ENCODE measurements around the gene EXOSC10.
"Not testable (repeated sequence)": the region's sequence is repeated elsewhere in the genome, so short reads cannot be mapped to it uniquely, and the experiment has no call there.

EXOSC10 gene

GRCh38 chr1:11130406-11130805 is 30.7 kb upstream of the EXOSC10 start:
- no peak for DNase-seq
- TF ChIP-seq GATA1 (IDR thresholded peaks at IDR 0.05; ENCODE audit: low read depth, low read length) (no peak), POLR2A (IDR thresholded peaks at IDR 0.05; ENCODE audit: low read length) (no peak)

GRCh38 chr1:11129649-11130390 is 30.2 kb upstream of the EXOSC10 start:
- no peak for TF ChIP-seq POLR2A (IDR thresholded peaks at IDR 0.05; ENCODE audit: low read length)
- DNase-seq, result no peak

GRCh38 chr1:11126569-11126968 is 26.9 kb upstream of the EXOSC10 start:
- TF ChIP-seq GATA1 (IDR thresholded peaks at IDR 0.05; ENCODE audit: low read depth, low read length) (no peak), POLR2A (IDR thresholded peaks at IDR 0.05; ENCODE audit: low read length) (no peak)
- DNase-seq, result no peak

GRCh38 chr1:11125931-11126330 is 26.3 kb upstream of the EXOSC10 start:
- TF ChIP-seq POLR2A (IDR thresholded peaks at IDR 0.05; ENCODE audit: low read length), result no peak
- no peak for TF ChIP-seq GATA1 (IDR thresholded peaks at IDR 0.05; ENCODE audit: low read depth, low read length)
- no peak for DNase-seq

- DNase-seq, result no peak
Measured at GRCh38 chr1:11124965-11125364, 25.3 kb upstream of the EXOSC10 start.

GRCh38 chr1:11116318-11116717 is 16.6 kb upstream of the EXOSC10 start:
- TF ChIP-seq GATA1 (IDR thresholded peaks at IDR 0.05; ENCODE audit: low read depth, low read length) (no peak), POLR2A (IDR thresholded peaks at IDR 0.05; ENCODE audit: low read length) (no peak)
- no peak for DNase-seq

More at GRCh38 chr1:11124965-11125364, 25.3 kb upstream of the EXOSC10 start:
- TF ChIP-seq POLR2A (IDR thresholded peaks at IDR 0.05; ENCODE audit: low read length), result no peak
- no peak for TF ChIP-seq GATA1 (IDR thresholded peaks at IDR 0.05; ENCODE audit: low read depth, low read length)

- no peak for DNase-seq
- no peak for TF ChIP-seq GATA1 (IDR thresholded peaks at IDR 0.05; ENCODE audit: low read depth, low read length)
- no peak for TF ChIP-seq POLR2A (IDR thresholded peaks at IDR 0.05; ENCODE audit: low read length)
Measured at GRCh38 chr1:11114966-11115365, 15.3 kb upstream of the EXOSC10 start.

GRCh38 chr1:11109047-11109760 is 9.5 kb upstream of the EXOSC10 start:
- TF ChIP-seq GATA1 (IDR thresholded peaks at IDR 0.05; ENCODE audit: low read depth, low read length), result no peak
- TF ChIP-seq POLR2A (IDR thresholded peaks at IDR 0.05; ENCODE audit: low read length), result no peak

GRCh38 chr1:11107599-11107998 is 7.9 kb upstream of the EXOSC10 start:
- no peak for DNase-seq
- TF ChIP-seq POLR2A (IDR thresholded peaks at IDR 0.05; ENCODE audit: low read length) (no peak), GATA1 (IDR thresholded peaks at IDR 0.05; ENCODE audit: low read depth, low read length) (no peak)

More at GRCh38 chr1:11109047-11109760, 9.5 kb upstream of the EXOSC10 start:
- DNase-seq, result no peak

- TF ChIP-seq GATA1 (IDR thresholded peaks at IDR 0.05; ENCODE audit: low read depth, low read length), result no peak
- TF ChIP-seq POLR2A (IDR thresholded peaks at IDR 0.05; ENCODE audit: low read length), result no peak
- DNase-seq, result no peak
Measured at GRCh38 chr1:11105586-11105985, 5.9 kb upstream of the EXOSC10 start.

- TF ChIP-seq POLR2A (IDR thresholded peaks at IDR 0.05; ENCODE audit: low read length) (no peak), GATA1 (IDR thresholded peaks at IDR 0.05; ENCODE audit: low read depth, low read length) (no peak)
- DNase-seq, result no peak
Measured at GRCh38 chr1:11101347-11101746, 1.7 kb upstream of the EXOSC10 start.

GRCh38 chr1:11100806-11101205 is 1.1 kb upstream of the EXOSC10 start:
- not testable (repeated sequence) for DNase-seq

GRCh38 chr1:11100149-11100493 is 452 bp upstream of the EXOSC10 start:
- TF ChIP-seq GATA1 (IDR thresholded peaks at IDR 0.05; ENCODE audit: low read depth, low read length) (no peak), POLR2A (IDR thresholded peaks at IDR 0.05; ENCODE audit: low read length) (no peak)
- no peak for DNase-seq

GRCh38 chr1:11098931-11099309 is 749 bp downstream of the EXOSC10 start:
- DNase-seq, result peak in 1 of 2 experiments; percentile 34
- no peak for TF ChIP-seq POLR2A (IDR thresholded peaks at IDR 0.05; ENCODE audit: low read length)
- TF ChIP-seq GATA1 (IDR thresholded peaks at IDR 0.05; ENCODE audit: low read depth, low read length), result no peak

GRCh38 chr1:11083784-11084183 is 15.9 kb downstream of the EXOSC10 start:
- DNase-seq, result not testable (repeated sequence)
